B cell (primary cell): Measurements from ENCODE around the gene CA5A. TPM values are rescaled to one million over a fixed set of nuclear protein-coding genes. Genes with fewer than 3 reads are reported as not detected.

Experiments used
- ATAC-seq: fragments of 200-7000 bp; cut with Tn5 transposase; one replicate; pipeline ENCODE4 v1.10.0; 2021; ENCODE audit warnings: low read depth, mild to moderate bottlenecking, moderate number of reproducible peaks, moderate library complexity
- CTCF ChIA-PET: fragments of 350-600 bp; sonication (Branson Sonifier 250); formaldehyde crosslinking; loops from one replicate; lab custom pipeline; 2021; ENCODE audit warnings: antibody characterized with exemption, inconsistent platforms; lab: Charles Lee
- POLR2A ChIA-PET: fragments of 350-600 bp; sonication (Branson Sonifier 250); formaldehyde crosslinking; loops from one replicate; lab custom pipeline; 2021; ENCODE audit warnings: antibody characterized with exemption; lab: Charles Lee
- DNase-seq: peaks from one replicate; pipeline ENCODE4 v3.0.0; 2013
- H2AFZ ChIP-seq: 2 replicates; pipeline ENCODE4 v1.6.1; 2012; ENCODE audit warnings: mild to moderate bottlenecking, low read depth, low read length; ENCODE audit not compliant: insufficient read depth, poor library complexity, severe bottlenecking
- H3K27ac ChIP-seq, 2 donors: 1 replicate in 1 of 2; 2 replicates in 1 of 2; pipeline ENCODE4 v1.5.1; 2012 to 2013; ENCODE audit warnings: low read length in 2 of 2, mild to moderate bottlenecking in 2 of 2, moderate library complexity in 1 of 2
- H3K27me3 ChIP-seq, 4 experiments: fragments of 200-600 bp in 1 of 4; sonication (generic) in 1 of 4; replicated peaks in 1 of 4; 1 replicate in 2 of 4; 2 replicates in 2 of 4; pipeline versions ENCODE4 v1.6.1 to v1.7.0; 2013 to 2016; ENCODE audit warnings: low read length in 3 of 4, mild to moderate bottlenecking in 2 of 4, mixed read lengths in 1 of 4, moderate library complexity in 1 of 4; ENCODE audit not compliant: insufficient read depth in 4 of 4, control insufficient read depth in 3 of 4; ENCODE audit errors: control extremely low read depth in 1 of 4
- H3K36me3 ChIP-seq, 2 experiments: replicated peaks in 1 of 2; 1 replicate in 1 of 2; 2 replicates in 1 of 2; pipeline versions ENCODE4 v1.6.1 to v1.7.1; 2013; ENCODE audit warnings: low read length in 1 of 2; ENCODE audit not compliant: insufficient read depth in 2 of 2, control insufficient read depth in 1 of 2; ENCODE audit errors: control extremely low read depth in 1 of 2, extremely low read depth in 1 of 2
- H3K4me1 ChIP-seq, 2 donors: fragments of 200-600 bp in 1 of 2; sonication (generic) in 1 of 2; 1 replicate in 1 of 2; 2 replicates in 1 of 2; pipeline versions ENCODE4 v1.5.1 to v1.6.1; 2013 to 2017; ENCODE audit warnings: low read length in 2 of 2; ENCODE audit not compliant: control insufficient read depth in 2 of 2, insufficient read depth in 2 of 2
- H3K4me2 ChIP-seq: replicated peaks from 2 replicates; pipeline ENCODE3; 2012; ENCODE audit warnings: mild to moderate bottlenecking, low read depth, low read length; ENCODE audit not compliant: poor library complexity, severe bottlenecking
- H3K4me3 ChIP-seq, 5 experiments: fragments of 200-600 bp in 1 of 5; sonication (generic) in 1 of 5; 1 replicate in 3 of 5; 2 replicates in 2 of 5; pipeline versions ENCODE4 v1.5.1 to v1.7.0; 2011 to 2016; ENCODE audit warnings: low read length in 4 of 5, mild to moderate bottlenecking in 4 of 5, low read depth in 2 of 5, control low read depth in 1 of 5, moderate library complexity in 1 of 5; ENCODE audit not compliant: insufficient read depth in 1 of 5; ENCODE audit errors: control extremely low read depth in 1 of 5, extremely low read depth in 1 of 5
- H3K79me2 ChIP-seq: fragments of 200-600 bp; sonication (generic); one replicate; pipeline ENCODE4 v1.6.0; 2016; ENCODE audit warnings: low read length; ENCODE audit not compliant: control insufficient read depth, insufficient read depth
- H3K9ac ChIP-seq: fragments of 200-600 bp; sonication (generic); 2 replicates; pipeline ENCODE4 v1.6.1; 2017; ENCODE audit warnings: mild to moderate bottlenecking, low read length, moderate library complexity
- H3K9me3 ChIP-seq, 3 donors: one replicate each; pipeline versions ENCODE4 v1.6.1 to v1.7.1; 2013; ENCODE audit warnings: low read length in 2 of 3; ENCODE audit not compliant: control insufficient read depth in 2 of 3, insufficient read depth in 1 of 3; ENCODE audit errors: control extremely low read depth in 1 of 3
- H4K20me1 ChIP-seq: 2 replicates; pipeline ENCODE4 v1.6.0; 2012; ENCODE audit warnings: mild to moderate bottlenecking, low read length; ENCODE audit not compliant: insufficient read depth, control insufficient read depth, poor library complexity, severe bottlenecking
- H3K27ac Mint-ChIP-seq: one replicate; pipeline ENCODE4 v1.8.0; 2021; ENCODE audit warnings: mixed read lengths
- H3K27me3 Mint-ChIP-seq: one replicate; pipeline ENCODE4 v1.8.0; 2021; ENCODE audit warnings: mixed read lengths
- H3K4me1 Mint-ChIP-seq: one replicate; pipeline ENCODE4 v1.8.0; 2021; ENCODE audit warnings: mixed read lengths
- H3K4me3 Mint-ChIP-seq: one replicate; pipeline ENCODE4 v1.8.0; 2021; ENCODE audit warnings: mixed read lengths
- H3K9me3 Mint-ChIP-seq: one replicate; pipeline ENCODE4 v1.8.0; 2022; ENCODE audit warnings: mixed read lengths; ENCODE audit not compliant: insufficient read depth
- CTCF ChIP-seq: fragments of 200-600 bp; IDR thresholded peaks from one replicate; pipeline ENCODE4 v1.8.0; 2022; ENCODE audit warnings: antibody characterized with exemption, mild to moderate bottlenecking
- EZH2 ChIP-seq: IDR thresholded peaks from 2 replicates; pipeline ENCODE4 v1.6.1; 2012; ENCODE audit warnings: borderline replicate concordance, low read depth, mild to moderate bottlenecking, moderate library complexity, low read length; ENCODE audit not compliant: insufficient read depth, poor library complexity, severe bottlenecking
- WGBS: methylation state at CpG from one replicate; pipeline ENCODE4 v1.1.5; 2013; ENCODE audit warnings: missing lambda C conversion rate; ENCODE audit not compliant: insufficient coverage; 5-methylcytosine and 5-hydroxymethylcytosine counted together
- intact Hi-C: fragments of 100-400 bp; cut with micrococcal nuclease; formaldehyde crosslinking; loops from one replicate; pipeline ENCODE4 v1.10.0; 2022
- polyA plus RNA-seq: library from polyadenylated mRNA; depleted of rRNA; stranded (reverse); fragments of >200 nt; gene quantifications from 2 replicates; pipeline ENCODE4 v1.2.3, GENCODE V29; 2012
- total RNA-seq, 2 donors: library from RNA; stranded (reverse); fragments of 120-200 nt in 1 of 2; gene quantifications; 1 replicate in 1 of 2; 2 replicates in 1 of 2; pipeline versions ENCODE4 v1.2.3 to v1.2.4, GENCODE V29; 2013 to 2022

Gene CA5A
- total and polyA plus RNA-seq, 2 donors (not counting 1 experiment from before 2014, with no cell fraction given) = 0.27 TPM; not detected in 1

- intact Hi-C loops = no loop called here
- WGBS = 96% methylated on average over 26 of the region's 28 CpGs
- no peak overlapping the region for H3K4me2 ChIP-seq
- no peaks in the 10 kb centered on the region for H3K27me3 ChIP-seq
- no peak for ATAC-seq
- H3K9ac ChIP-seq = no peak overlapping the region
- peaks cover 11% of the 10 kb centered on the region for H3K79me2 ChIP-seq
- no peak overlapping the region for H3K27ac ChIP-seq
- no peaks in the 10 kb centered on the region for H3K9me3 ChIP-seq
- Mint-ChIP-seq H3K27me3 (no peaks in the 10 kb centered on the region), H3K27ac (no peak overlapping the region), H3K4me3 (no peak overlapping the region), H3K9me3 (no peaks in the 10 kb centered on the region), H3K4me1 (peaks cover 11% of the 10 kb centered on the region)
- CTCF ChIA-PET = interaction anchor here (1.3 to 5.3 kb wide), 5 partner anchors 15 to 69 kb away, joined by 4 to 47 read pairs (median 16); no protein-coding TSS in a partner anchor
- peaks cover 0 to 2% of the 10 kb centered on the region in 2 experiments for H3K36me3 ChIP-seq
- H3K4me3 ChIP-seq = no peak overlapping the region
- POLR2A ChIA-PET = no interaction called here
- H2AFZ ChIP-seq = no peak overlapping the region
- H3K4me1 ChIP-seq = peaks cover 0 to 14% of the 10 kb centered on the region in 2 donors
- H4K20me1 ChIP-seq = no peaks in the 10 kb centered on the region
- no peak for TF ChIP-seq CTCF
- TF ChIP-seq EZH2 = no peak
- no peak for DNase-seq
Measured at GRCh38 chr16:87847785-87848675, 88.3 kb downstream of the CA5A start.

- ChIA-PET CTCF (interaction anchor here (1.3 to 5.3 kb wide), 3 partner anchors 24 to 68 kb away, joined by 4 to 47 read pairs (median 12); no protein-coding TSS in a partner anchor), POLR2A (no interaction called here)
- H3K36me3 ChIP-seq = peaks cover 0 to 2% of the 10 kb centered on the region in 2 experiments
- no peak for DNase-seq
- no peaks in the 10 kb centered on the region for H3K27me3 Mint-ChIP-seq
- no peak overlapping the region for H3K4me3 ChIP-seq
- peaks cover 12% of the 10 kb centered on the region for H3K4me1 Mint-ChIP-seq
- peaks cover 0 to 20% of the 10 kb centered on the region in 2 donors for H3K4me1 ChIP-seq
- TF ChIP-seq CTCF = no peak
- no peak for TF ChIP-seq EZH2
- no peak for ATAC-seq
- 97% methylated on average over 7 of the region's 8 CpGs for WGBS
- no peak overlapping the region for H3K4me2 ChIP-seq
- H3K79me2 ChIP-seq = peaks cover 11% of the 10 kb centered on the region
- no peaks in the 10 kb centered on the region for H4K20me1 ChIP-seq
- H3K27ac Mint-ChIP-seq = no peak overlapping the region
- H3K9ac ChIP-seq = no peak overlapping the region
- no peaks in the 10 kb centered on the region for H3K9me3 ChIP-seq
- no peak overlapping the region for H3K4me3 Mint-ChIP-seq
- no peaks in the 10 kb centered on the region for H3K27me3 ChIP-seq
- H3K27ac ChIP-seq = no peak overlapping the region
- H3K9me3 Mint-ChIP-seq = no peaks in the 10 kb centered on the region
- intact Hi-C loops = no loop called here
- H2AFZ ChIP-seq = no peak overlapping the region
Measured at GRCh38 chr16:87847467-87847784, 88.9 kb downstream of the CA5A start.
